Measurements from ENCODE around the gene B9D1.

DNA sequence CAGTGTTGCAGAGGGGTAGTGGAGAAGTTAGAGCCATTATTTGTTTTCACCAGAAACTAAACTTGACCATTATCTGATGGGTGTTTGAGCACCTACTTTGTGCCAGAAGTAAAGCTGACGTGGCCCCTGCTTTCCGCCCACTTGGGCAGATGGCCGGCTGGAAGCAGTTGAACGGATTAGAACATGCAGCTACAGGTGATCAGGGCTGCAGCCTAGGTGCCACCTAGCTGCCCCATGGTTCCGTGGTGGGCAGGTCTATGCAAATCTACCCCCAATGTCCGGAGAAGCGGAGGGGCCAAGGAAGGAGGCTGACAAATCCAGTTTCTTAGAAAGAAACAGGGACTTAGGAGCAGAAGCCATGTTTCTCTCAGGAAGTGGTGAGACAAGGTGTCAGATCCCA, 62.7 kb downstream of the B9D1 start:
- TF ChIP-seq, protein P1, sequence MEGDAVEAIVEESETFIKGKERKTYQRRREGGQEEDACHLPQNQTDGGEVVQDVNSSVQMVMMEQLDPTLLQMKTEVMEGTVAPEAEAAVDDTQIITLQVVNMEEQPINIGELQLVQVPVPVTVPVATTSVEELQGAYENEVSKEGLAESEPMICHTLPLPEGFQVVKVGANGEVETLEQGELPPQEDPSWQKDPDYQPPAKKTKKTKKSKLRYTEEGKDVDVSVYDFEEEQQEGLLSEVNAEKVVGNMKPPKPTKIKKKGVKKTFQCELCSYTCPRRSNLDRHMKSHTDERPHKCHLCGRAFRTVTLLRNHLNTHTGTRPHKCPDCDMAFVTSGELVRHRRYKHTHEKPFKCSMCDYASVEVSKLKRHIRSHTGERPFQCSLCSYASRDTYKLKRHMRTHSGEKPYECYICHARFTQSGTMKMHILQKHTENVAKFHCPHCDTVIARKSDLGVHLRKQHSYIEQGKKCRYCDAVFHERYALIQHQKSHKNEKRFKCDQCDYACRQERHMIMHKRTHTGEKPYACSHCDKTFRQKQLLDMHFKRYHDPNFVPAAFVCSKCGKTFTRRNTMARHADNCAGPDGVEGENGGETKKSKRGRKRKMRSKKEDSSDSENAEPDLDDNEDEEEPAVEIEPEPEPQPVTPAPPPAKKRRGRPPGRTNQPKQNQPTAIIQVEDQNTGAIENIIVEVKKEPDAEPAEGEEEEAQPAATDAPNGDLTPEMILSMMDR (IDR thresholded peaks at IDR 0.05; ENCODE audit: low read depth, low read length): no peak
- TF ChIP-seq EZH2phosphoT487 (IDR thresholded peaks at IDR 0.05; ENCODE audit: low read depth): no peak

Data from OCI-LY3 (cell line).